Fibroblast of the aortic adventitia (primary cell): ENCODE measurements around the gene TIMP2. TPM values are rescaled to one million over a fixed set of nuclear protein-coding genes. Genes with fewer than 3 reads are reported as not detected.
A peak's percentile ranks its signal among the peaks of the same experiment; 100 is the strongest.

ENCODE experiments used
- DNase-seq: peaks from one replicate; pipeline ENCODE4 v3.0.0-alpha.2; 2010; ENCODE audit warnings: low read depth
- H3K4me3 ChIP-seq: 2 replicates; pipeline ENCODE4 v1.5.1; 2011; ENCODE audit warnings: low read depth, mild to moderate bottlenecking, control low read depth, low read length, moderate library complexity
- total RNA-seq: library from RNA; depleted of rRNA; stranded (reverse); fragments of >200 nt; gene quantifications from 2 replicates; pipeline ENCODE4 v1.2.3, GENCODE V29; 2012; ENCODE audit warnings: low replicate concordance
- TF ChIP-seq, protein P1 (sequence below): IDR thresholded peaks from 2 replicates; pipeline ENCODE4 v1.5.1; 2011; ENCODE audit warnings: mild to moderate bottlenecking, low read length, control low read depth, inconsistent platforms; ENCODE audit not compliant: insufficient read depth

The TIMP2 gene
- total RNA-seq, 1 donor = 180 TPM

DNA sequence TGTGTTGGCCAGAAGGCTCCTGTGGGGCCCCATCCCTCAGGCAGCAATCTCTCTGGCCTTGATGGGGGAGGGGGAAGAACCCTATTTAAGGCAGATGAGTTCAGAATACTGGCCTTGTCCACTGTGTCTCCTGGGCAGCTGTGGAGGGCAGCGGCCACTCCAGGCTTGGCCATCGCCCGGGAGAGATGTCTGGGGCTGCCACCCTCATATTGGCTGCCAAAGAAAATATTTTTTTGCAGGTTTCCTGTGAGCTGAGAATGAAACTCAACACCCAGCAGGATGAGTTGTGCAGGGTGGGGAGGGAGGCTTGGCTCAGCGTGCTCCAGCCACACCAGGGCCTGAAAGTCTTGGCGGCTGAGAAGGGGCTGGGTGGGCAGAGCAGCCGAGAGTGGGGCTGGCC is 14.4 kb upstream of the TIMP2 start:
- TF ChIP-seq, protein P1, sequence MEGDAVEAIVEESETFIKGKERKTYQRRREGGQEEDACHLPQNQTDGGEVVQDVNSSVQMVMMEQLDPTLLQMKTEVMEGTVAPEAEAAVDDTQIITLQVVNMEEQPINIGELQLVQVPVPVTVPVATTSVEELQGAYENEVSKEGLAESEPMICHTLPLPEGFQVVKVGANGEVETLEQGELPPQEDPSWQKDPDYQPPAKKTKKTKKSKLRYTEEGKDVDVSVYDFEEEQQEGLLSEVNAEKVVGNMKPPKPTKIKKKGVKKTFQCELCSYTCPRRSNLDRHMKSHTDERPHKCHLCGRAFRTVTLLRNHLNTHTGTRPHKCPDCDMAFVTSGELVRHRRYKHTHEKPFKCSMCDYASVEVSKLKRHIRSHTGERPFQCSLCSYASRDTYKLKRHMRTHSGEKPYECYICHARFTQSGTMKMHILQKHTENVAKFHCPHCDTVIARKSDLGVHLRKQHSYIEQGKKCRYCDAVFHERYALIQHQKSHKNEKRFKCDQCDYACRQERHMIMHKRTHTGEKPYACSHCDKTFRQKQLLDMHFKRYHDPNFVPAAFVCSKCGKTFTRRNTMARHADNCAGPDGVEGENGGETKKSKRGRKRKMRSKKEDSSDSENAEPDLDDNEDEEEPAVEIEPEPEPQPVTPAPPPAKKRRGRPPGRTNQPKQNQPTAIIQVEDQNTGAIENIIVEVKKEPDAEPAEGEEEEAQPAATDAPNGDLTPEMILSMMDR = no peak
- H3K4me3 ChIP-seq = no peak overlapping the region
- peak; percentile 56 for DNase-seq

DNA sequence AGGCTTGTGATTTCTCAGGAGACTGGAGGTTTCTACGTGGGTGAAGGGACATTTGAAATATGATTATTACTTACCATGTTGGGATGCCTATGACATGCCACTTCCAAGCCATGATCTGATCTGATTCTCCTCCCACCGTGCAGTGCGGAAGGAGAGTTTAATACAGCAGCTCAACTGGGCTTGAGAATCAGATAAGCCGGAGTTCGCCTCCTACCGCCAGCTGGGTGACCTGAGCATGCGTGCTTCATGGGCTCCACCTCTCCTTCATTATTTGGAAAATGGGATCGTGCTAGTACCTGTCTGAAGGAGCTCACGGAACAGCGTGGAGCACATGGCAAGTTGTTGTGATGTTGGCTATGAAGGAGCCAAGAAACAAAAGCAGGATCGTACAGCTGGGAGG is 12.4 kb upstream of the TIMP2 start:
- no peak for DNase-seq
- H3K4me3 ChIP-seq = no peak overlapping the region
- TF ChIP-seq, protein P1 = no peak

DNA sequence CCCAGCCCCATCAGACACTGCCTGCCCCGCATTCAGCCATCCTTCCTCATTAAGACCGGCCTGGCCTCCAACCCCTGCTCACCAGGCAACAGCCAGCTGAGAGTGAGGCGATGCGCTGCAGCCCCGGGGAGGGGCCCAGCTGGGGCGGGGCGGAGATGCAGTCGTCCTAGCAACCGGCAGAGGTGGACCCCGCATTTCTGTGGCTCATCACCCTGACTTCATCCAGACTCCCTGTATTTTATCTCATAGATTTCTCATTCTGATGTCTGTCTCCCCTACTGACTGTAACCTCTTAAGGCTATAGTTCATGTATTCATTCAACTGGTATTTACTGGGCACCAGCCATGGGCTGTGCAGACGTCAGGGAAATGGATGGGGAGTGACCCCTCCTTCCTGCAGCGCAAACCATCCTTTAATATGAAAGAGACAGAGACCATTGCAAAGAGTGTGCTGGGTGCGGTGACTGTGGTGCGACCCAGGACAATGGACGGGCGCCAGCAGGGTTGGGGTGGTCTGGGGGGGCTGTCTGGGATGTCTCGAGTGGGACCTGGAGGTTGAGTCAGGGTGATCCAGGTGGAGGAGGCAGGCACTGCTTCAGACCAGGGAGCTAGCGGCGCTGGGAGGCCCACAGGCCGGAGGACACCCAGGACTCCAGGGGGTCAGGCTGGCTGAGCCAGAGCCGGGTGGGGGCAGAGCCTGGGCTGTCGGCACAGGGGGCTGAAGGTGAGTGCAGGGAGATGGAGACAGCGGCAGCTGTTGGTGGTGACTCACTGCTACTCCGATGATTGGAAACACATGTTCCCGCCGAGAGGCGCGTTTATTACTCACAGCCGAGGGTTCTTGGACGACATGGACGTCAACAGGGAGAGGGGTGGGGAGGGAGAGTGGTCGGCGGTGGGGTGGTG is 10.5 kb upstream of the TIMP2 start:
- TF ChIP-seq, protein P1 = no peak
- DNase-seq = peak; percentile 99
- peak overlapping the region; percentile 35 for H3K4me3 ChIP-seq

DNA sequence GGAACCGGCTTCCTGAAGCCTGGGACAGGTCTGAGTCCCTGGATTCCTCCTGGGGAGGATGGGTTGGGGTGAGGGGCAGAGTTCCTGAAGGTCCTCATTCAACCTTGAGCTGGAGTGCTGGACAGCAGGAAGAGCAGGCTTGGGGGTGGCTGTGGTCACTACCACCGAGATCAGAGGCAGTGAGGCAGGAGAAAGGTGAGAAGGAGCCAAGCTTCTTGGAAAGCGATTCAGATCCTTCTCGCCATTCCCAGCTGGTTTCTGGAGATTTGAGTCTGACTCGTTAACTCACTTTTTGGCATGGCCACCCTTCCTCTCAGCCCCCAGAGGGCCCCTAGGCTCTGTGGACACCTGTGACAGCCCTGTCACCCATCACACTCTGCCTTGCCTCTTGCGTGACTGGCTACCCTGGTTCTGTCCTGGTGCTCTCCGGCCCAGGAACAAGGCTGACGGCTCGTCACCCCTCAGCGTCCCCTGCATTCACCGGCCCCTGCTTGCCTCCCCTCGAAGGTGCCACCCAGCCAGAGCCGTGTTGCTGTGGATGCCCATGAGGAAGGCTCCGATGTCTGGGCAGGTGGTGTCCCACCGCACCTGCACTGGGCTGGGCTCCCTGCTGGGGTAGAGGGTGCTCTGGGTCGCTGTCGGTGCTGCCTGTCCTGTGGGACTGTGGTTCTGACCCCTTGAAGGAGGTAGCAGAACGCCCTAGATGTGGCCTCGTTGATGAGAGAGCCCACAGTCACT is 9.7 kb upstream of the TIMP2 start:
- peak; percentile 56 for DNase-seq
- H3K4me3 ChIP-seq = peak overlapping the region; percentile 46

DNA sequence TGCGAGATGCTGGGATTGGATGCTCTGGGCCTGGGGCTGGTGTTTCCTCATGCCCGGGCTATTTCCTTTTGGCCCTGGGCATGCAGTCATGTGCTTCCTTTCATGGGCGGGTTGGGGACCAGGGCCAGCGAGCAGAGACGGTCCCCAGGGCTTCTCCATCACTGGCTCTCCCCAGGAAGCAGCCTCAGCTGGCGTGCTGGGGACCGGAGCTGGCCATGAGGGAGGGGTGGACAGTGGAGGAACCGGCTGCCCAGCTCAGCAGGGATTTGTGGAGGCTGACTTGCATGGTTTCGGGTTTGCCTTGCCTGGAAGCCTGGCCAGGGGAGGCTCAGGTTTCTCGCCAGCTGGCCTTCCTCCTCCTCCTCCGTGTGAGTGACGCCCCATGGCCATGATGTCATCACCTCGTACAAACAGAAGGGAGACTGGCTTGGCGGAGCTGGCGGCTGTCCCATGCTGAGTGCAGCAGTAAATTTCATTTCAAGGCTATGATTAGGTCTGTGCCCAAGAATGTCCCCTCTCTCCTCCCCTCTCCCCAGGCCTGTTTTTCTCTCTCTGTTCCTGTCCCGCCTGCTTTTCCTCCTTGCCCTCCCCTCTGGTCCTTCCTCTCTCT is 8.9 kb upstream of the TIMP2 start:
- peak; percentile 99 for DNase-seq
- TF ChIP-seq, protein P1 = no peak
- H3K4me3 ChIP-seq = peak overlapping the region; percentile 50

More for the DNA sequence above, 9.7 kb upstream of the TIMP2 start:
- TF ChIP-seq, protein P1 = no peak

DNA sequence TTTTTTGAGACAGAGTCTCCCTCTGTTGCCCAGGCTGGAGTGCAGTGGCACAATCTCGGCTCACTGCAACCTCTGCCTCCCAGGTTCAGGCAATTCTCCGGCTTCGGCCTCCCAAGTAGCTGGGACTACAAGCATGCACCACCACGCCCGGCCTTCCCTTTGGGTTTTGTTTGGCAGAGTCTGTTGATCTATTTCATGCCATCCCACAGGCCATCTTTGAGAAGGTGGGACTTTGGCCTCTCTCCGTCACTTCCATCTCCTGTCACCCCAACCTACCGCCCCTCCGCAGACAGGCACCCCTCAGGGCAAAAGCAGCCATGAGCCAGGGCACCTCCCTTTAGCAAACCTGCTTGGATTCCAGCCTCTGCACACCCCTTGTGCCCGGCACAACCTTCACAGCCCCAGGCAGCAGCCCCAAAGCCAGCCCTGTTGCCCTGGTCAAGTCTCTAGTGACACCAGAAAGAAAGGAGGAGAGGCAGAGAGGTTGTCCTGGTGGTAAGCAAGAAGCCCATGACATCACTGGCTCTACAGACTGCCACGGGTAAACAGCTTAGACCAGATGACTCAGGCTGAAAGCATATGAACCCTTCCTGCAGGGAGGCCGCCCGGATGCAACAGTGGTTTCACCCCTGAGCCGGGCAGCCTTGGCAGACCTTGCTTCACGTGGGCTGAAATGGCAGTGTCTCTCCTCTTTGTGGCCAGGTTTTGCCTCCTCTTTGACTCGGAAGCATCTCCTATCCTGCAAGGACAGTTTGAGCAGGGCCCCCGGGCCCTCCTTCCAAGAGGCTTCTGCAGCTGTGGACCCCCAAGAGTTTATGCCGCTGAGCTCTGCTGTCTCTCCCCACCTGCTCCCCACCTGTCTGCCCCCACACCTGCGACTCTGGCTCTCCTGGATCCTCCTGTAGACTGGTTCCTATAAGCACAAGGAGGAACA is 8.1 kb upstream of the TIMP2 start:
- TF ChIP-seq, protein P1 = no peak
- peak; percentile 95 for DNase-seq
- H3K4me3 ChIP-seq = peak overlapping the region; percentile 50
